T-helper 2 cell treated with Interferon-gamma antibody and Interleukin-4, amounts not matched to agents 5 μg/mL and 100 μg/mL, for 36 hours (primary cell): ENCODE results near the gene TPCN1.

Experiments
- DNase-seq: peaks from one replicate; pipeline ENCODE4 v3.0.0; 2021; ENCODE audit warnings: low spot score
- H3K27ac Mint-ChIP-seq: one replicate; pipeline ENCODE4 v1.8.0; 2021; ENCODE audit warnings: mild to moderate bottlenecking, mixed read lengths
- H3K27me3 Mint-ChIP-seq: one replicate; pipeline ENCODE4 v1.8.0; 2021; ENCODE audit warnings: low read depth, mixed read lengths
- H3K36me3 Mint-ChIP-seq: one replicate; pipeline ENCODE4 v1.8.0; 2021; ENCODE audit warnings: low read depth, mixed read lengths
- H3K4me1 Mint-ChIP-seq: one replicate; pipeline ENCODE4 v1.8.0; 2021; ENCODE audit warnings: low read depth, mixed read lengths
- H3K4me3 Mint-ChIP-seq: one replicate; pipeline ENCODE4 v1.8.0; 2022; ENCODE audit warnings: mild to moderate bottlenecking, moderate library complexity, mixed read lengths
- H3K9me3 Mint-ChIP-seq: one replicate; pipeline ENCODE4 v1.8.0; 2021; ENCODE audit warnings: mixed read lengths

The TPCN1 gene

GRCh38 chr12:113306382-113306781 lies 85.1 kb downstream of the TPCN1 start:
- Mint-ChIP-seq H3K4me1 (peaks cover 13% of the 10 kb centered on the region), H3K4me3 (no peak overlapping the region)

GRCh38 chr12:113310489-113310888 lies 89.2 kb downstream of the TPCN1 start:
- Mint-ChIP-seq H3K27ac (no peak overlapping the region), H3K4me3 (no peak overlapping the region), H3K9me3 (no peaks in the 10 kb centered on the region), H3K4me1 (no peaks in the 10 kb centered on the region), H3K36me3 (peaks cover 26% of the 10 kb centered on the region), H3K27me3 (no peaks in the 10 kb centered on the region)
- no peak for DNase-seq

More at GRCh38 chr12:113306382-113306781, 85.1 kb downstream of the TPCN1 start:
- H3K9me3 Mint-ChIP-seq = no peaks in the 10 kb centered on the region
- no peaks in the 10 kb centered on the region for H3K27me3 Mint-ChIP-seq
- no peak for DNase-seq
- peaks cover 30% of the 10 kb centered on the region for H3K36me3 Mint-ChIP-seq
- H3K27ac Mint-ChIP-seq = no peak overlapping the region

- Mint-ChIP-seq H3K9me3 (no peaks in the 10 kb centered on the region), H3K27ac (no peak overlapping the region), H3K4me3 (no peak overlapping the region), H3K4me1 (no peaks in the 10 kb centered on the region), H3K27me3 (no peaks in the 10 kb centered on the region), H3K36me3 (peaks cover 34% of the 10 kb centered on the region)
- DNase-seq = no peak
Measured at GRCh38 chr12:113314121-113314529, 92.9 kb downstream of the TPCN1 start.

DNA sequence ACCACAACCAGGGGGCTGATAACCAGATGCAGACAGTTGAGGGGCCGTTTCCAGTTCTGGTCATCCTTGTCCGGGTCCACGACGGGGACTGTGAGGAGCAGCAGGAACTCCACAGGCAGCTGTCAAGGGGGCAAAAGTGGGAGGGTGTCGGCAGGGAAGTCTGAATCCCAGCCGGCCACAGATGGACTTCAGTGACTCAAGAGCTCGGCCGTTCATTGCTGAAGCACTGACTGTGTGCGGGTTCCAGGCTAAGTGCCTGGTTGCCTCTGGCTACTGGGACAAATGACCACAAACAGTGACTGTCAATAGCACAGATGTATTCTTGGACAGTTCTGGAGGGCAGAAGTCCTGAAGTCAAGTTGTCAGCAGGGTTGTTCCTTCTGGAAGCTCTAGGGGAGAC lies 94.1 kb downstream of the TPCN1 start:
- no peaks in the 10 kb centered on the region for H3K27me3 Mint-ChIP-seq
- H3K9me3 Mint-ChIP-seq = no peaks in the 10 kb centered on the region
- H3K27ac Mint-ChIP-seq = no peak overlapping the region
- H3K4me3 Mint-ChIP-seq = no peak overlapping the region
- no peaks in the 10 kb centered on the region for H3K4me1 Mint-ChIP-seq
- DNase-seq = no peak
- peaks cover 41% of the 10 kb centered on the region for H3K36me3 Mint-ChIP-seq

DNA sequence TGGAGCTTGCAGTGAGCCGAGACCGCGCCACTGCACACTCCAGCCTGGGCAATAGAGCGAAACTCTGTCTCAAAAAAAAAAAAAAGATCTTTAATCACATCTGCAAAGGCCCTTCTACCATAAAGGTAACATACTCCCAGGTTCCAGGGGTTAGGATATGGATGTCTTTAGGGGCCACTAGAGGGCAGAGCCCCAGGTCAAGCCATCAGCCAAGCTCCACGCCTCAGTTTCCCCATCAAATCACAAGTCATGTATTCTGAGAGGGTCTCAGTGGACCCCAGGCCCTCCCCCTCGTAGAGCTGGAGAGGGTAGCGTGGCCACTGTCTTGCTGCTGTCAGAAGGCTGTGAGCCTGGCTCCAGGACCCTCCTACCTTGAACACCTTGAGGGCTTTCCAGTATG lies 94.9 kb downstream of the TPCN1 start:
- no peak overlapping the region for H3K27ac Mint-ChIP-seq
- no peaks in the 10 kb centered on the region for H3K27me3 Mint-ChIP-seq
- no peaks in the 10 kb centered on the region for H3K9me3 Mint-ChIP-seq
- H3K4me1 Mint-ChIP-seq = no peaks in the 10 kb centered on the region
- no peak for DNase-seq
- H3K4me3 Mint-ChIP-seq = no peak overlapping the region
- peaks cover 42% of the 10 kb centered on the region for H3K36me3 Mint-ChIP-seq

- Mint-ChIP-seq H3K27ac (no peak overlapping the region), H3K4me3 (no peak overlapping the region), H3K9me3 (no peaks in the 10 kb centered on the region), H3K27me3 (no peaks in the 10 kb centered on the region), H3K36me3 (peaks cover 44% of the 10 kb centered on the region), H3K4me1 (no peaks in the 10 kb centered on the region)
- DNase-seq = no peak
Measured at GRCh38 chr12:113317122-113317521, 95.9 kb downstream of the TPCN1 start.

GRCh38 chr12:113318046-113318656 lies 96.9 kb downstream of the TPCN1 start:
- Mint-ChIP-seq H3K27me3 (no peaks in the 10 kb centered on the region), H3K27ac (no peak overlapping the region), H3K4me3 (no peak overlapping the region), H3K36me3 (peaks cover 54% of the 10 kb centered on the region), H3K4me1 (peaks cover 2% of the 10 kb centered on the region), H3K9me3 (no peaks in the 10 kb centered on the region)
- DNase-seq = no peak

DNA sequence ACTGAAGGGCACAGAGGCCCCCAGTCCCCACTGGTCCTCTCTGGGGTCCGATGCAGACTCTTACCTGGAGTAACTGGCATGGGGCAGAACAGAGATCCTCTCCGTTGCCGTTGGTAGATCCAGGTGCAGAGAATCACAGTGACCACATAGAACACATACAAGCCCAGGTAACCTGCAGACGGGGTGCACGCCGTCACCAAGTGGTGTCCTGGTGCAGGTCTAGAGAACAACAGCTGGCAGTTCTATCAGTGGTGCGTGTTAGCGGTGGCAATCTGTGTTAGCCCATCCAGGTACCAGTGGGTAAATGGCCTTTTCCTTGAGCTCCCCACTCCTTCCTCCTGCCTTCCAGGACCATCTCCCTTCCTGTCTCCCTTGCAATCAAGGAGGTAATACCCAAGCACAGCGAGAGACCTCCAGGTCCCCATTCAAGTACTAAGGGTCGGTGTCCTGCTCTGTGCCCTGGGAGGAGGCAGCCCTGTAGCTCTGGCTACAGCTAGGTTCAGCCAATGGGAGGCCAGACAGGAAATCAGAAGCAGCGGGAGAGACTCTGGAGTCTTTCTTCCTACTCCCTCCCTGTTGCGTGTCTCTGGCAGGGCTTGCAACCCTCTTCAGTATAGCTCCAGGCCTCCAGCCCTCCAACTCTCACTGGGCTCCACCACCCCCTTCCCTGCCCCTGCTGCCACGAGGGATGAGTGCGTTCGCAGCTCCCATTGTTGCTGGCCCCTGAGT lies 97.8 kb downstream of the TPCN1 start:
- Mint-ChIP-seq H3K27ac (no peak overlapping the region), H3K36me3 (peaks cover 53% of the 10 kb centered on the region), H3K27me3 (no peaks in the 10 kb centered on the region), H3K4me3 (no peak overlapping the region), H3K4me1 (peaks cover 5% of the 10 kb centered on the region), H3K9me3 (no peaks in the 10 kb centered on the region)
- no peak for DNase-seq

GRCh38 chr12:113320401-113320800 lies 99.1 kb downstream of the TPCN1 start:
- Mint-ChIP-seq H3K27me3 (no peaks in the 10 kb centered on the region), H3K4me1 (peaks cover 5% of the 10 kb centered on the region), H3K4me3 (no peak overlapping the region), H3K9me3 (no peaks in the 10 kb centered on the region), H3K27ac (no peak overlapping the region), H3K36me3 (peaks cover 51% of the 10 kb centered on the region)
- no peak for DNase-seq

GRCh38 chr12:113322343-113322742 lies 101.1 kb downstream of the TPCN1 start:
- Mint-ChIP-seq H3K36me3 (peaks cover 54% of the 10 kb centered on the region), H3K4me3 (no peak overlapping the region), H3K27ac (no peak overlapping the region), H3K27me3 (no peaks in the 10 kb centered on the region), H3K4me1 (peaks cover 5% of the 10 kb centered on the region), H3K9me3 (no peaks in the 10 kb centered on the region)
- DNase-seq = no peak

GRCh38 chr12:113325916-113326315 lies 104.7 kb downstream of the TPCN1 start:
- Mint-ChIP-seq H3K27ac (no peak overlapping the region), H3K36me3 (peaks cover 48% of the 10 kb centered on the region), H3K27me3 (no peaks in the 10 kb centered on the region), H3K4me1 (peaks cover 6% of the 10 kb centered on the region), H3K4me3 (no peak overlapping the region), H3K9me3 (no peaks in the 10 kb centered on the region)
- DNase-seq = no peak

GRCh38 chr12:113326775-113327395 lies 105.6 kb downstream of the TPCN1 start:
- Mint-ChIP-seq H3K27me3 (no peaks in the 10 kb centered on the region), H3K27ac (no peak overlapping the region), H3K4me1 (peaks cover 6% of the 10 kb centered on the region), H3K4me3 (no peak overlapping the region), H3K9me3 (no peaks in the 10 kb centered on the region), H3K36me3 (peaks cover 46% of the 10 kb centered on the region)
- DNase-seq = no peak

- H3K4me1 Mint-ChIP-seq = peaks cover 4% of the 10 kb centered on the region
- peaks cover 42% of the 10 kb centered on the region for H3K36me3 Mint-ChIP-seq
Measured at GRCh38 chr12:113328368-113328889, 107.2 kb downstream of the TPCN1 start.

DNA sequence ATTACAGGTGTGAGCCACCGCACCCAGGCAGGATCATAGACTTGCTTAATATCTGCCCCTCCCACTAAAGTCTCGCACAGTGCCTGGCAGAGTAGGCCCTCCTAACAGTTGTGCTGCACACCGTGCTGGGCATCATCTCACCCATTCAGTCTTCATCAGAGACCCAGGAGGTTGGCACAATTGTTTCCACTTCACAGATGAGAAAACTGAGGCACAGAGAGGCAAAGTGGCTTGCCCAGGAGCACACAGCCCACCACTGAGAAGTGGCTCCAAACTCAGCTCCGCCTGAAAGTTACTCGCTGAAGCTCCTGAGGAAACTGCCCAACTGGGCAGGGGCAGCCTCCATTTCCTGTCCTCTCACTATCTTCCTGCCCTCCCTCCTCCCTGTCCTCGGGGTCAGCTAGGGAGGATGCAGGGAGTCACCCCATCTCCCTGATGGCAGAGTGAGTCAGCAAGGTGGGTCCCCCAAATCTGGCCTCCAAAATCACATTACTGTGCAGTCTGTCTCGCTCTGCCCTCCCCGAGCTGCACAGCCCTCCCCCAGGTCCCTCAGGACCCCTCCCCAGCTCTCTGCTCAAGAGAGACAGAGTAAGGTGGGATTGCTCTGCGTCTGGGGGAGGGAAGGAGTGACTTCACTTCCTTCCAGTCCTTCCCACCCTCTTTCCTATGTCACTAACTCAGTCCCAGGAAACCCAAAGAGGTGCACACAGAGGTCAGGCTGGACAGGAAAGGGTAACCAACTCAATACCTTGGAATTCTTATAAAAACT lies 107.9 kb downstream of the TPCN1 start:
- DNase-seq = no peak
- Mint-ChIP-seq H3K4me1 (peaks cover 5% of the 10 kb centered on the region), H3K4me3 (no peak overlapping the region), H3K27ac (no peak overlapping the region), H3K9me3 (no peaks in the 10 kb centered on the region), H3K27me3 (no peaks in the 10 kb centered on the region), H3K36me3 (peaks cover 40% of the 10 kb centered on the region)

More at GRCh38 chr12:113328368-113328889, 107.2 kb downstream of the TPCN1 start:
- DNase-seq = no peak
- H3K9me3 Mint-ChIP-seq = no peaks in the 10 kb centered on the region
- no peak overlapping the region for H3K27ac Mint-ChIP-seq
- H3K27me3 Mint-ChIP-seq = no peaks in the 10 kb centered on the region
- H3K4me3 Mint-ChIP-seq = no peak overlapping the region
